Embryonic facial prominence (tissue), 1 donor: ENCODE results near the gene SEL1L3.

Experiments
- DNase-seq: peaks from one replicate; pipeline ENCODE4 v3.0.0-alpha.2; 2016; ENCODE audit errors: extremely low spot score

SEL1L3 gene

DNA sequence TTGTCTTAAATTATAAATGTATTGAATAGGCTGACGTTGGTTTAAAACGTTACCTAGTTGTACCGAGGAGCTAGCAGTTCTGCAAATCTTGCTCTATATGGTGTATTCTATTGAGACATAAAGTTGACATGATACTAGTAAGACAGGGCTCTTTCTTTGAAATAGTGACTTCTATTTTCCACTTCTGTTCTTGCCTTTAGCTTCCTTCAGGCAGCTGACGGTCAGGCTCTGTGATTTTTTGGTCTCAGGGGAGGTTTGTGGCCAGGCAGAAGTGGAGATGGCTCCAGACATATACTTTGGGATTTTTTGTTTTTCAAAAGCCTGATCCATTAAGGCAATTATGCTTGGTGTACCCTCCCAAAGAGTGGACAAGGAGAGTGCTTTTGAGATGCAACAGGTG, 111.9 kb downstream of the SEL1L3 start:
- no peak for DNase-seq

GRCh38 chr4:25749150-25749794, 113.5 kb downstream of the SEL1L3 start:
- no peak for DNase-seq

DNA sequence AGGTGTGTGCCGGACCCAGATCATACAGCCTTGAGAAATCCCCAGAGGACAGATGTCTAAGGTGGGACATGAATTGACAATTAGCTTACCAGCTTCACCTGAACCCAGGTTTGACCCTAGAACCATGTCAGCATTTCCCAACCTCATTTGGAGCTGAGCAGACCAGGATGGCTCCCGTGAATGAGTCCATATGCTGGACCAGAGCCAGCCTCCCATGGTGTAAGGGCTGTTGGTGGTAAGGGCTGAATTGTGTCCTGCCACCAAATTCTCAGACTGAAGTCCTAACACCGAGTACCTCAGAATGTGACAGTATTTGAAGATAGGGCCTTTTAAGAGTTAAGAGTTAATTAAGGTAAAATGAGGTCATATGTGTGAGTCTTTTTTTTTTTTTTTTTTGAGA, 118.8 kb downstream of the SEL1L3 start:
- DNase-seq, result no peak

DNA sequence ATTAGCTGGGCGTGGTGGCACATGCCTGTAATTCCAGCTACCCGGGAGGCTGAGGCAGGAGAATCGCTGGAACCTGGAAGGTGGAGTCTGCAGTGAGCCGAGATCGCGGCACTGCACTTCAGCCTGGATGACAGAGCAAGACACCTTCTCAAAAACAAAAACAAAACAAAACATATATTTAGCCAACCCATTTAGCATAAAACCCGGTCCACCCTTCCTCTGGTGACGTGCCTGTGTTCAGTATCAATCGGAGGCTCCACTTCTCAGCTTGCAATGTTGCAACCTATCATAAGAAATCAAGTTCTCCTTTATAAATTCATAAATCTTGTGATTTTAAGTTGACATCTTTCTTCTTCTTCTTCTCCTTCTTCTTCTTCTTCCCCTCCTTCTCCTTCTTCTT, 133.2 kb downstream of the SEL1L3 start:
- DNase-seq, result no peak

DNA sequence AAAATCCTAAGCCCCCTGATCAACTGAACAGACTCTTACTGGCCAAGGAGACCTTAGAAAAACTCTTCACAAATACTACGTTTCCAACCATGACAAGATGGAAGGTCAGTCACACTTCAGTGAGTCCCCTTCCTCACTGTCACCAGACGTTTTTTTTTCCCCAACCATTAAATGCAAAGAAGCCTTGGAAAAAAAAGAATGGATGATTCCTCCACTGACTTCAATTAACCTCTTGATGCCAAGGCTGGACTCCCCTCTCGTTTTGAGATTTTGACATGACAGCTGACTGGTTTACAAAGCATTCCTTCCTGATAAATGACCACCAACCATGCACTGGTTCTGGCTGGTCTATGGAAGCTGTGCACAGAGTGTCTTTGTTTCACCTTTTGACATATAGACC, 133.9 kb downstream of the SEL1L3 start:
- DNase-seq, result no peak

DNA sequence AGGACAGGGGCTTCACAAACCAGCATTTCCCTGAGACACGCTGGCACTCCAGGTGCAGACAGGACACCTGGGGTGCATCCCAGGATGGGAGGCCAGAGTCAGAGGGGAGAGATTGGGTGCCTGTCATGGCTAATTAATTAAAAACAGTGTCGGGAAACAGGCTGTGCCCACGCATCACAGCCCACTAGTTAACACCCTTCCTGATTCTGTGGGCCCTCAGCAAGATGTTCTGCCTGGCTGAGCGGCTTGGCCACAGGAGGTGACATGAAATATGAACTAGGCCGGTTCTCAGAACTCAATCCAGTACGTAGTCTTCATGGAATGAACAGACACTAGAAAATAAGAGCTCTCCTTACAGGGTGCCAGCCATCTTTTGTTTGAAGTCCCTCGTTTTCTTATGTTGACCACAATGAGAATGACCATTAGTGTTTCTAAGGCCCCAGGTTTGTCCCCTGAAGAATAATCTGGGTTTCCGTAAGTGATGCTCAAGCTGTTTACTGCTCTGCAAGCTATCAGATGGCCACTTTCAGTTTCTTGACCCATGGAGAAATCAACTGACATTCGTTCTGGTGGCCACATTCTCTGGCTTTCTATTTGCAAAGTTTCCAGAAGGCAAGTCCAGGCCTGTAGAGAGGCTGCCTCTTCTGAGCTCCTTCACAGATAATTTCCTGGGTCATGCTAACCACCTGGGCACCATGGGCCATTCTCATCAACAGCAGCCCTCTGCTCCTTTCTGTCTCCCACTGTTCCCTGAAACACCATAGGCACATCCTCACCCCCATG, 134.9 kb downstream of the SEL1L3 start:
- no peak for DNase-seq

DNA sequence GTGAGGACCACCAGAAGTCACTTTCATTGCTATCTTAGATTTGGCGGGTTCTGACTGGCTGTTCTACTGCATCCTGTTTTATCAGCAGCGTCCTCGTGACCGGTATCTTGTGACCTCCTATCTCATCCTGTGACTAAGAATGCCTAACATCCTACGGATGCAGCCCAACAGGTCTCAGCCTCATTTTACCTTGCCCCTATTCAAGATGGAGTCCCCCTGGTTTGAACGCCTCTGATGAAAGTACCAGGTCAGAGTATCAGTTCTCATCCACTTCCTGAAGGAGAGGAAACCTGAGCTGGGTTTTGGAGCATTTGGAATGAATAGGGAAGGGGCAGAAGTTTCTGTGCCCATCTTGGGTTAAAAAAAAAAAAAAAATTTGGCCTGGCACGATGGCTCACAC, 136.9 kb downstream of the SEL1L3 start:
- no peak for DNase-seq

GRCh38 chr4:25723409-25723808, 139.4 kb downstream of the SEL1L3 start:
- no peak for DNase-seq

DNA sequence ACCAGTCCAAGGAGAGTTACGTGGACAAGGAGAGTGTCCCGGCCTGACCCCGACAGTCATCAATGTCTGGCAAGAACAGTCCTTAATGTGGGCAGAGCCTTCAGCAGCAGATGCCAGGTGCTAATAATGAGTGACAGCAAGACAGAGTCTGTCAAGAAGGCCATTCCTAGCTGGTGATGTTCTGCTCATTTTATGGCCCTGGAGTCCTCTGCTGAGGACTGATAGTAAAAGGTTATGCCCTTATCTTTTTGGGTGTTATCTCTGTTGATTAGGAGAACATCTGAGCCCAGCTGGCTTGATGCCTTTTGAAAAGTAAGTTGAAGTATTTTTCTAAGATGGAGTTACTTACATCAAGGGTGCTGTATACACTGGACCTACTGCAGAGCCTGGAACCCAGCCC, 139.8 kb downstream of the SEL1L3 start:
- no peak for DNase-seq

GRCh38 chr4:25713812-25714211, 149.0 kb downstream of the SEL1L3 start:
- no peak for DNase-seq

DNA sequence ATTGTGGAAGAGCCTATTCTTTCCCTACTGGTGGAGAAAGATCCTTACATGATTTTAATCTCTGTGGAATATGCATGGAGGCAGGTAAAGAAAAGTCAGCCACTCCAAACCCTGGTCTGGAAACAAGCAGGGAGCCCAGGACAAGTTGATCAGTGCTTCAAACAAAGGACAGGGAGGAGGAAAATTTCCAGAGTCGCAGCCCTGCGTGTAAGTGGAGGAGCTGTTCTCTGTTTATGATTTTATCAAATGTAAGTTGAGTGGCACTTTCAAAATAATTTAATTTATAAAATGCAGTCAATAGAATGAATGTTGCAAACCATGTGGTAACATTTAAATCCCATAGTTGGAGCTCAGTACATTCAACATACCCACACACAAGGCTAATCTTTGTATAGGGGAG, 150.2 kb downstream of the SEL1L3 start:
- no peak for DNase-seq

DNA sequence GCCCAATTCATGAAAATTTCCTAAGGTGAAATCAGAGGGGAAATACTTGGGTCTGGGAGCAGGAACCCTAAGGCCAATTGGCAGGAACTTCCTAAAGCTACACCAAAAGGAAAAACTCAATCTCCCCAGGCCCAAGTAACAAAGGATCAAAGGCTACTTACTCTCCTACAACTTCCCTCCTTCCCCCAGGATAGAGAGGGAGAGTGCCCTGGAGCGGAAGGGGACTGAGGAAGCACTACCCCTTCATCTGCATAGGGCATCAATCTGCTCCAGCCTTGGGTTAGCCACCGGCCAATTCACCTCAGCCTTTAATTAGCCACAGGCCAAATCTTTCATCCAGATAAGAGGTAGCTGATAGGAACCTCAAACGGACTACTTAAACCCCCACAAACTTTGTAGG, 152.2 kb downstream of the SEL1L3 start:
- DNase-seq, result no peak

DNA sequence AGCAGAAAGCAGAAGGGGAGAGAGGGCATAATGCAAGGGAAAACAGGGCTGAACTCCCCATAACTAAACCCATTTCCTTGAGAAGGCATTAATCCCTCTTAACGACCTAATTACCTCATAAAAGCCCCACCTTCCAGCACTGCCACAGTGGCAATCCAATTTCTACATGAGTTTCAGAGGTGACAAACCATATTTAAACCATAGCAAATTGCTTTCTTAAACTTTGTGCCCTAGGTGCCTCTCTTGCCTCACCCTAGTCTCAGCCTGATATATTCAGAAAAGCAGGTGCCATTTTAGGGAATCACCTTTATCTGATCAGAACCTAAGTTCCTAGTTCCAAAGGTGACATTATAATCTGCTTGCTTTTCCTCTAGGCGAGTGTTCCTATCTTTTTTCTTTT, 158.3 kb downstream of the SEL1L3 start:
- DNase-seq, result no peak

DNA sequence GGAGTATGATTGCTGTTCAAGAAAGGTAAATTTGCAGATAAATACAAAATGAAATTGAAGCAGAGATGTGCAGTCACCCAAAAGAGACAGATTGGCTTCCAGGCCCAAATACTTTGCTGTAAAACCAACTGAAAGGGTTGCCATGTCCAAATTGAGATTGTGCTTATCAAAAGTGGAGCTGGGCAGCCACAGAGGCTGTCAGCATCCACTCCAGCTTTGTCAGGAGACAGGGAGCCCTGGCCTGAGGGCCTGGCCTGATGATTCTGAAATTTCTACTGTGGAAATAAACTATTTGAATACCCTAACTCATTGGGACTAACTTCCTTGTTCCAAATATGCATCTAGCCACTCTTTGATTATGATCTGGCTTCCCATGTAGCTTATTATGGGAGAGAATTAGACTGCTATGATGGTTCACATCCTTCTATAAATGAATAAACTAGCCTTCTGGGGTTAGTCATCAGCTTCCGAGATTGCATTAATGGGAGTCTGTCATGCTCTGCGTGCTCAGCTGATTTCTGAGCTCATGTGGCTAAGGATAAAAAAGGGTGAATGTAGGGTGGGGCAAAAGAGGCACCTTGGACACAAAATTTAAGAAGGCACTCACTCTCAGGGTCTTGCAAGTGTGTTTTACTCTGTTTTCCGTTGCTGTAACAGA, 158.9 kb downstream of the SEL1L3 start:
- DNase-seq, result no peak

- no peak for DNase-seq
These were observed 159.9 kb downstream of the SEL1L3 start for GRCh38 chr4:25702848-25703247.

DNA sequence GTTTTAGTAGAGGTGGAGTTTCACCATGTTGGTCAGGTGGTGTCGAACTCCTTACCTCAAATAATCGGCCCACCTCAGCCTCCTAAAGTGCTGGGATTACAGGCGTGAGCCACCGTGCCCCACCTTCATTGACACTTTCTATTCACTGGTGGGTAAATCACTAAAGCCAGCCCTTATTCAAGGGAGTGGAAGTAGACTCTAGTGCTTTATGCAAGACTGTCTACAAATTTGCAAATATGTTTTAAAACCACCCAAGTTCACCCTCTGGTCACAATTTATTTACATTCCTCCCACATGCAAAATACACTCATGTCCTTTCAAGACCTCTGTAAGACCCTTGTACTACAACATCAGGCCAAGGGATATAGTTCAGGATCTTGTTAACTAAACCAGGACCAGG, 162.1 kb downstream of the SEL1L3 start:
- no peak for DNase-seq

DNA sequence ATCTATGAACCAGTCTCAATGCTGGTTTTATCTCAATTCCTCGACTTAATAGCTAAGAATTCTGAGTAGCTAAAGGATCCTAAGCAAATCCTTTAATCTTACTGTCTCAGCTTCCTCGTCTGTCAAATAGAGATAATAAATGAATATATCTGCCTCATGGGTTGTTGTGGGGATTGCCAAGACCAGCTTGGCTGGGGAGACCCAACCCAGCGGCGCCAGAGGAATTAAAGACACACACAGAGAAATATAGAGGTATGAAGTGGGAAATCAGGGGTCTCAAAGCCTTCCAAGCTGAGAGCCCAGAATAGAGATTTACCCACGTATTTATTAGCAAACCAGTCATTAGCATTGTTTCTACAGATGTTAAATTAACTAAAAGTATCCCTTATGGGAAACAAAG, 165.3 kb downstream of the SEL1L3 start:
- DNase-seq, result no peak
